Measurements from ENCODE around the gene PCGF3.
"Not testable (repeated sequence)": the region's sequence is repeated elsewhere in the genome, so short reads cannot be mapped to it uniquely, and the experiment has no call there.

The PCGF3 gene

DNA sequence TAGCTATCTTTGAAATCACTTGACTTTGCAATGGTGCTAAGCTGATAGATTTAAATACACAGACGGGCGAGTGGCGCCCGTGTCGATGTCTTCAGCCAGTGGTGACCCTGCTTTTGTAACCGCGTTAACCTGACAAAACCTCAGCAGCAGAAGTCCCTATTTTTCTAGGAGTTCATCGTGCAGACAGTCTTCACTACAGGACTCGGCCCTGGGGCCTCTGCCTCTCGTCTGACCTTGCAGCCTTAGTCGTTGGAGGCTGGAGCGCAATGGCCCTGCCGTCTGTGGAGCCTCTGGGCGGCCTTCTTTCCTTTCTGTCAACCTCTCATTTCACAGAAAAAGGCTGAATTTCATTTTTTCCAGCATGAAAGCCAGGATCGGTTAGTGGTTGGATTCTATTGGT, 62.4 kb downstream of the PCGF3 start:
- no peak for DNase-seq

DNA sequence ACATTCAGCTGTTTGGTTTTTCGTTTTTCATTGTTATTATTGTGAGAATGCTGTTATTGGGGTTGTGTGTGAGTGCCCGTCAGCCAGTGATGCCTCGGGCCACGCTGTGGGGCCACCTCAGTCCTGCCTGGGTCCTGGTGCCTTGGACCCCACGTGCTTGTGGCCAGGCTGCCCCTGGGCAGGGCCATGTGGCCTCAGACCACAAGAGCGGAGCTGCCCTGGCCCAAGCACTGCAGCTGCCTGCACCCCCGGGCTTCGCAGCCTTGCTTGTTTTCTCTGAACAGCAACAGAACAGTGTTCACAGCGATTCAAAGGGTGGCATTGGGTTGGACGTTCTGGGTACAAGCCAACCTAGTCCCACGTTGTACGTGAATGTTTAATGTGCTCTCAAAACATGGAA, 63.4 kb downstream of the PCGF3 start:
- no peak for DNase-seq

DNA sequence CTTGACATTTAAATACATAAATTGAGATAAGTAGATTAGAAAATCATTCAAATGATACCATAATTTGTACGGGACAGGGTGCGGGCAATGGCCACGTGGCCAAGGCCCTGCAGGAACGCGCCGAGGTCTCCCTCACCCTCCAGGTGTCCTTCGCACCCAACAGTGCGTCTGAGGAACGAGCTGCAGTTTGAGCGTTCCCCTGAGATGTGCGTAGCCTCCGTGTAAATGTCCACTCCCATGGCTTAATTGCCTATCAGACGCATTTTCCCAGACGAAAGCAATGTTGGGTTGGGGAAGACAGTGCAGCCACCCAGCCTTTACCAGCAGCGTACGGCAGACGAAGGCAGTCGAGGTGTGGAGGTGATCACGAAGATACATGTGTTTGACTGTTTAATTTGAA, 63.9 kb downstream of the PCGF3 start:
- DNase-seq = no peak

DNA sequence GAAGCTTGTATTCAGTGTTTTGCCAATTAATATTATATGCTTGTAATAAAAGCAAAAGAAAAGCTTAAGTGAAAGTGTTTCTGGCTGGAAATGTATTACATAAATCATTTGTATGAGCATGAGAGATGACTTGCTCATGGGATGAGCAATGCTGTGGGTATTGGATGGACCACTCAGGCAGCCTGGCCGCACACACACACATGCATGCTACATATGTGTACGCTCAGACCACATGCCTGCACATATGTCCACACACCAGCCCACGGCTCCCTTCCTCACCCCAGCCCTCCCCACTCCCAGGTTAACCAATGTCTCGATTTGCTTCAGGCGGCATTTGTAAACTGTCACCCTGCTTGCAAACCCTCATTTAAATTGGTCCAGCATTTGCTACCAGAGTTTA, 64.4 kb downstream of the PCGF3 start:
- DNase-seq = no peak

DNA sequence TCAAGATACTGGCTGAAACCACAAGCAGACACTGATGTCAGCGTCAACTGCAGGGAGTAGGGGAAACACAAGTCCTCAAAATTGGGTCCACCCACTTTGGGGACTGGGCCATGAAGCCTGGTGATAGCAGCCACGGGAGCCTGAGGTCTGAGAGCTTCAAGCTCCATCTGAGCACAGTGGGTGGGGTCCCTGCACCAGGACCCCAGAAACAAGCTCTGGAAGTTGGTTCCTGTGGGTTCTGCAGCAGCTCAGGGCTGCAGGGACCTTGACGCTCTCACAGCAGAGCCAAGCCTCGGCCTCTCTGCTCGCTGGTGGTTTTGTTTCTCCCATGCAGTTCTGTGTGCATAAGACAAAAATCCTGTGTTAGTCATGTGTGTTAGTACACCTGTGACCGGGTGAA, 65.8 kb downstream of the PCGF3 start:
- DNase-seq = no peak

DNA sequence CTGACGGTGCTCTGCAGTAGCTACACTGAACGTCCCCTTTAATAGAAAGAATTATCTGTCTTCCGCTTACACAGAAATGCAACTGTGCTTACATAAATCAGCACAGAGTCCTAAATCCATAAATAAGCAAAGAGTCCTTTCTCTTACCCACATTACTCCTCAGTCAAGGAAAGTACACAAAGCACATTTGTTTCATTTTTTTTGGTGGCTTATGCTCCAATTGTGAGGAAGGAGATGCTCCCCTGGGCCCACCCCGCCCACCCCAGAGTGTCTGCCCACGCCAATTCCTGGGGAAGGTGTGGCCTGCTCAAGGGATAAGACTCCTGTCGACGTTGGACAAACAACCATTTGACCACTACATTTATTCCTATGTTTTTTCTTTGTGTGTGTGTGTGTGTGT, 66.5 kb downstream of the PCGF3 start:
- DNase-seq = no peak

DNA sequence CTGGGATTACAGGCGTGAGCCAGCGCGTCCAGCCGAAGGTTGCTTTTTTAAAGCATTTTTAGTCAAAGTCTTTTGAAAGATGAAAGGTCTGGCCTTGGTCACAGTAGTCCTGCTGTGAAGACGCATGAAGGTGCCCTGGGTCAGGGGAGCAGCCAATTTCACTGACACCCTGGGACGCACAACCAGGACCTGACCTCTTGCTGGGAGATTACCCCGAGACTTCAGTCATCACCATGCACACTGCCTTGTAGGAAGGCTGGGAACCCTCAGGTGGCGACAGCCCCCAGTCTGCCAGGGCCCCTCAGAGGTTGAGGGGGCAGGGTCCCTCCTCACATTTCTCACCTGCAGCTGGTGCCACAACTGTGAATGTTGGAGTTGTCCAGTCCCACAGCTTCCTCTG, 67.1 kb downstream of the PCGF3 start:
- DNase-seq = no peak

DNA sequence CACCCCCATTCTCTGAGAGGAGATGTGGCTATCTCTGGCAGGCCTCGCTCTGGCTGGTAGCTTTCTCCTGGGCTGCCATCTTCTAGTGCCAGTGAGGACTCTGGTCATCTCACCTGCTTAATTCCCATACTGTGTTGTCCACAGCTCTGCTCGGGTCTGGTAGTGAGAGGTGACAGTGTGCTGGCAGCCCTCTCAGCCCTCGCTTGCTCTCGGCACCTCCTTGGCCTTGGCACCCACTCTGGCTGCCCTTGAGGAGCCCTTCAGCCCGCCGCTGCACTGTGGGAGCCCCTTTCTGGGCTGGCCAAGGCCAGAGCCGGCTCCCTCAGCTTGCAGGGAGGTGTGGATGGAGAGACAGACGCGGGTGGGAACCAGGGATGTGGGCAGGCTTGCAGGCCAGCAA, 67.6 kb downstream of the PCGF3 start:
- DNase-seq = no peak

DNA sequence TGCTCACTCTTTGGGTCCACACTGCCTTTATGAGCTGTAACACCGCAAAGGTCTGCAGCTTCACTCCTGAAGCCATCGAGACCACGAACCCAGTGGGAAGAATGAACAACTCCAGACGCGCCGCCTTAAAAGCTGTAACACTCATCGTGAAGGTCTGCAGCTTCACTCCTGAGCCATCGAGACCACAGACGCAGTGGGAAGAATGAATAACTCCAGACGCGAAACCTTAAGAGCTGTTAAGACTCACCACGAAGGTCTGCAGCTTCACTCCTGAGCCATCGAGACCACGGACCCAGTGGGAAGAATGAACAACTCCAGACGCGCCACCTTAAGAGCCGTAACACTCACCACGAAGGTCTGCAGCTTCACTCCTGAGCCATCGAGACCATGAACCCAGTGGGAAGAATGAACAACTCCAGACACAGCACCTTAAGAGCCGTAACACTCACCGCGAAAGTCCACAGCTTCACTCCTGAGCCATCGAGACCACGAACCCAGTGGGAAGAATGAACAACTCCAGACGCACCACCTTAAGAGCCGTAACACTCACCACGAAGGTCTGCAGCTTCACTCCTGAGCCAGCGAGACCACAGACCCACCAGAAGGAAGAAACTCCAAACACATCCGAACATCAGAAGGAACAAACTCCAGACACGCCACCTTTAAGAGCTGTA, 68.9 kb downstream of the PCGF3 start:
- not testable (repeated sequence) for DNase-seq

DNA sequence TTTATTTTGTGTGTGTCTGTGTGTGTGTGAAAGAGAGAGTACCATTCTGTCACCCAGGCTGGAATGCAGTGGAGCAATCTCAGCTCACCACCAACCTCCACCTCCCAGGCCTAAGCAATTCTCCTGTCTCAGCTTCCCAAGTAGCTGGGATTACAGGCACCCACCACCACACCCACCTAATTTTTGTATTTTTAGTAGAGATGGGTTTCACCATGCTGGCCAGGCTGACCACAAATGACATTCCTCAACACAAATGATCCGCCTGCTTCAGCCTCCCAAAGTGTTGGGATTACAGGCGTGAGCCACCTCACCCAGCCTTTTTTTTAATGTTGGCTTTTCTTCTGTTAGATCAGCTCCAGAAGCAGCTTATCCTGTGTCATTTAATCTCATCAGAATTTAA, 69.9 kb downstream of the PCGF3 start:
- DNase-seq = not testable (repeated sequence)

DNA sequence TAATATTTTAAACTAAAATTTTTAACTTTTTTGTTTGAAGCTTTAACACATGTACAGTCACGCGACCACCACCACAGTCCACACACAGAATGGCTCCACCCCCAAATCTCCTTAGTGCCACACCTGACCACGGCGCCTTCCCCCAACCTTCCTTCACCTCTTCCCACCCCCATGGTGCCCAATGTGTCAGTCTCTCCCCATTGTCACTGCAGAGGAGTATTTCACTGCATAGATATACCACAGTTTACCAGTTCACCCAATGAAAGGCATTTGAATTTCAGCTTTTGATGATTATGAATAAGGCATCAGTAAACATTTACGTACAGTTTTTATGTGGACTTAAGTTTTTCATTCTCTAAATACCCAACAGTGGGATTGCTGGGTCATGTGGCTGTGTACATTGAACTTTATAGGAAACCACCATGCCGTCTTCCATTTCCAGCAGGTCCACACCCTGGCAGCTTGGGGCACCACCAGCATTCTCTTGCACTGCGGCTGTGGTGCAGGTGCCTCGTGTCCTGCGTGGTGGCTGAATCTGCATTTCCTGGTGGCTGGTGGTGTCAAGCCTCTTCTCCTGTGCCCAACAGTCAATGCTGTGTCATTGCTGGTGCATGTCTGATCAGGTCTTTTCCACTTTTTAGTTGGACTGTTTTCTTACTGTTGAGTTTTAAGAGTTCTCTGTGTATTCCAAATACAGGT, 71.3 kb downstream of the PCGF3 start:
- DNase-seq = no peak

DNA sequence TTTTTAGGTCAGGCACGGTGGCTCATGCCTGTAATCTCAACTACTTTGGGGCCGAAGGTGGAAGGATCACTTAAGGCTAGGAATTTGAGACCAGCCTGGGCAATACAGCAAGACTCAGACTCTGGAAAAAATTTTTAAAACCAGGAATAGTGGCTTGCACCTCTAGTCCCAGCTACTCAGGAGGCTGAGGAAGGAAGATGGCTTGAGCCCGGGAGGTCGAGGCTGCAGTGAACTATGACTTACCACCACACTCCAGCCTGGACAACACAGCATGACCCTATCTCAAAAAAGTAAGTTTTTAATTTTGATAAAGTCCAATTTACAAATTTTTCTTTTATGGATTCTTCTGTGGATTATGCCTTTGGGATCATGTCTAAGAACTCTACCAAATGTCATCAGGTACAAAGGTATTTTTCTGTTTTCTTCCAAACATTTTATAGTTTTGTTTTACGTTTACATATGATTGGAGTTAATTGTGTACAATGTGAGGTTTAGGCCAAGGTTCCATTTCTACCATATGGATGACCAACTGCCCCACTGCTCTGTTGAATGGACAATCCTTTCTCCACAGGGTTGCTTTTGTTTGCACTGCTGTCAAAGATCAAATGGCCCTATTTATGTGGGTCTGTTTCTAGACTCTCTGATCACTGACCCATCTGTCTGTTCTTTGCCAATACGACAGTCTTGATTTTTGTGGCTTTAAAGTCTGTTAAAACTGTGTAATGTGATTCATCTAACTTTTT, 72.1 kb downstream of the PCGF3 start:
- no peak for DNase-seq

DNA sequence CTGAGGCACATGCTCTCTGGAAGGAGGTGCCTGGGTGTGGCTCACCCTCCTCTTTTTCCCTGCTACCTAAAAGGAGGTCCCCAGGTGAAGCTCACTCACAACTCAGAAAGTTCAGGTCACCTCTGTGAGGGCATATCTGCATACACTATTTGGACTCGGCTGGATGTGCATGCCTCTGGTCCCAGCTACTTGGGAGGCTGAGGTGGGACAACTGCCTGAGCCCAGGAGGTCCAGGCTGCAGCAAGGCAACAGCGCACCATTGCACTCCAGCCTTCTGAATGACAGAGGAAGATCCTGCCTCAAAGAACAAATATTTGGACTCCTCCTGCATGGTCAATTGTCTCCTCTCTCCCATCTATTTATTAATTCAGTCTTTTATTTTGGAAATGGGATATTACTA, 73.9 kb downstream of the PCGF3 start:
- no peak for DNase-seq

DNA sequence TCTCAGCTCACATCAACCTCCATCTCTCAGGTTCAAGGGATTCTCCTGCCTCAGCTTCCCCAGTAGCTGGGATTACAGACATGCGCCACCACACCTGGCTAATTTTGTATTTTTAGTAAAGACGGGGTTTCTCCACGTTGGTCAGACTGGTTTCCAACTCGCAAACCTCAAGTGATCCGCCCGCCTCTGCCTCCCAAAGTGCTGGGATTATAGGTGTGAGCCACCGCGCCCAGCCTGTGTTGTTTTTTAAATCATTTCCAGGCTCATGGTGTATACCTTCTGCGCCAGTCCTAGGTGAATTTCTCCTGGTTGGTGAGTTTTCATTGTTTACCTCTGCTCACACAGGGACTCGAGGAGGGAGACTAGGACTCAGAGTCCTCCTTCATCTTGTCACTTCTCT, 74.6 kb downstream of the PCGF3 start:
- not testable (repeated sequence) for DNase-seq

DNA sequence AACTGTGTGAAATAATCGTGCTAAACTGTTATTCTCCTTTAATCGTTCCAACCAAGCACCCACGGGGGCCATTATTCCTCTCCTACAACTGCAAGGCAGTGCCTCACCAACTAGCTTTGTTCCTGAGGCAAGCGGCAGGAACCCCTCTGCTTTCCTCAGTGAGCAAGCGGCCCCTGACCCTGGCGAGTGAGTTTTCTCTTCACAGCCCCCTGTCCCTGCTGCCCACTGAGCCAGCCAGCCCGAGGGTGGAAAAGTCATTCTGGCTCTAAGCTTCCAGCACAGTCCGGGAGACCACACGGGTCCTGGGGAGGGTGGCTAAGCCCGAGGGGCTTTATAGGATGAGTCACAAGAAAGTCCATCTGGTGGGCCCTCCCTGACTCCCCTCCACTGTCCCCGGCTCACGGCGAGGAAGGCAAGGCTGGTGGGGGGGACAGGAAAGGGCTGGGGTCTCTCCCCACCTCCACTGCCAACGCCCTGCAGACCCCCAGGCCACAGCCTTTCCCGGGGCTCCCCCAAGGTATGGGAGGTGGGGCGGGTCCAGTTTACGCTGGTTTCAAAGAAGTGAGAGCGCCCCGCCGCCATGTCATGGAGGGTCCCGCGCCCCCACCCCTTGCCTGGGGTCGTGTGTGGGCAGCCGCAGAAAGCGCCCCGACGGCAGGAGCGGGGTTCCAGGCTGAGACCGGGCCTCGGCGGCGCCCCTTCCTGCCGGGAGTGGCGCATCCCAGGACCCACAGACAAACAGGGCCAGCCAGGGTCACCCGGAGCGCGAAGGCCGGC, 75.3 kb downstream of the PCGF3 start:
- no peak for DNase-seq

DNA sequence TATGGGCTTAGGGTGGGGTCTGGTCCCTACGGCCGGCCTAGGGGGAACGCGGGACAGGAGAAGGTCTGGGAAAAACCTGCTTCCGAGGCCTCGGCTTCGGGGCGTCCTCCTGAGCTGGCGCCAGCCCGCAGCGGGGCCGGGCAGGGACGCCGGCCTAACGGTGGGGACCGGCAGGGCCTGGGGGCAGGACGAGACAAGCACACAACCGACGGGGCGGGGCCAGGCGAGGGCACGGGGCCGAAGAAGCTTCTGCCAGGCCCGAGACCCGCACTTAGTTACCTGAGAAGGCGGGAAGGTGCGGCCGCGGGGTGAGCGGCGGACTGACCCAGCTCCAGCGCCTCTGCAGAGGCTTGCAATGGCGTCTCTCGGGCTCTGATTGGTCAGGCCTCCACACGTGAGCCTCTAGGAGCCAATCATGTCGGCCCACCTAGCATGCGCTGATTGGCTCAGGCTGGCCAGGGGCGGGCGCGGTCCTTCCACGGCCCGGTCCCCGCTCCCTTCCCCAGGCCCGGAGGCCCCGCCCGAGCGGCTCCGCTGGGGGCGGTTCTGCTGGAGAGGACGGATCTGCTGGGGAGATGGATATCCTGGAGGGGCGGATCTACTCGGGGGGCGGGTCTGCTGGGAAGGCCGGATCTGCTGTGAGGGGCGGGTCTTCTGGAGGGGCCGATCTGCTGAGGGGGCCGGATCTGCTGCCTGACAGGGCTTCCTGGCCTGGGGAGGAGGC, 76.0 kb downstream of the PCGF3 start:
- DNase-seq = peak; percentile 99

DNA sequence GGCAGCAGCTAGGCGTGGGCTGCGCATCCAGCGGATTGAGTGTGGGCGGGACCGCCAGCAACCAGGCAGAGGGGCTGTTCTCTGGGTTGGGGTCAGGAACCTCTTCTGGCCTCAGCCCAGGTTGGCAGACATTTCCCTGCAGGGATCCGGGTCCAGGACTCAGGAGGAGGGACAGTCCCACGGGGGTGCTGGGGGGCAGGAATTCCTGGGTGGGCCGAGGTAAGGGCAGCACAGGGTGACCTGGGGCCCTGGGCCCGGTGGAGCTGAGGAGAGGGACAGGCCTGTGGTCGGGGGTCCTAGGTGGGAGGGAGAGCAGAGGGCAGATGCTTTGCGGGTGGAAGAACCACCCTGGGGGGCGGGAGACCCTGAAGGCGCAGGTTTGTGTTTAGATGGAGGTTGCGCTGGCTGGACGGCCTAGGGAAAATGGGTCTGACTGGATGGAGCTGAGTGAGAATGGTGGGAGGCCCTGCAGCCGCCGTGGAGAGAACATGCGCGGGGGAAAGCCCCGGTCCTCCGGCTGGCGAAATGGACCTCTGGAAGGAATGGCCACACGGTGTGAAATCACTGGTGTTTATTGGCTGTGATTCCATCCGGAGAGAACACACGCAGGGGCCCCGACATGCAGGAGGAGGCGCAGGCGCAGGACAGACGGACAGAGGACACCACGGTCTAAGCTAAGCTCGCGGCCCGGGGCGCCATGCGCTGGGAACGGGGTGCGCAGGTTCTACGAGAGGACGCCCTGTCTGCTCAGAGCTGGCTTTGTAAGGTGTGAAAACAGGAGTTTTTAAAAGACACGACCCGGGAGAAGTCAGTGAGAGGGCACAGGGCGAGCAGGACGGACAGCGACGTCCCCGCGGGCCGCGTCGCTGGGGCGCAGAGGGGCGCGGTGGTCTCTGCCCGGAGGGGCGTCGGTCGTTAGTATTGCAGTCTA, 79.0 kb downstream of the PCGF3 start:
- DNase-seq = no peak

DNA sequence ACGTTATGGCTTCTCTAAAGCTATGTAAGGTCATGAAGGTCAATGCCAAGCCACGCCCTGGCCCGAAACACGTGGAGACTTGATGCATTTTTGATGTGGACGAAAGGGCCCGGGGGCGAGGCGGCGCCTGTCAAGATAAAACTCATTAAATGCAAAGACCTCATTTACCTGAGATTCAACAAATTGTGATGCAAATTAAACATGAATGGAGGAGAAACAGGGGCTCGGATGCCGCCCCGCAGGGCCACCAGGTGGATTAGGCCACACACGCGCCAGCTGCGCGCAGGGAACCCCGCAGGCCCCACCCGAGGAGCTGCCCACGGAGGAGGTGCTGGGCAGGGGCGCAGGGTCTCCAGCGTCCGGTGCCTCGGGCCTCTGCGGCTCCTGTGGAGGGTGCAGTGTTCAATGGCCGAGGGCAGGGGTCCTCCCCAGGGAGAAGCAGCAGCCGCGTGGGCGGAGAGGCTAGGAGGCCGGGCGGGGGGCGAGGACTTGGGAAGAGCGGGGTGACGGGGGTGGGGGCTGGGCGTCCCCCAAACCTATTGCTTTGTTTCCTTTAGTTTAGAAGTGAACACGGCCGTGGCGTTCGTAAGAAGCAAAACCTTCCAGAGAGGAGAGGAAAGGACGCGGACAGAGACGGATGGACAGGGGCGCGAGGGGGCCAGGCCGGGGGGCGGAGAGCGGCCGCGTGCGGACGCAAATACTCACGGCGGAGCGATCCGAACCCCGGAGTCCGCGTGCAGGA, 79.9 kb downstream of the PCGF3 start:
- no peak for DNase-seq

DNA sequence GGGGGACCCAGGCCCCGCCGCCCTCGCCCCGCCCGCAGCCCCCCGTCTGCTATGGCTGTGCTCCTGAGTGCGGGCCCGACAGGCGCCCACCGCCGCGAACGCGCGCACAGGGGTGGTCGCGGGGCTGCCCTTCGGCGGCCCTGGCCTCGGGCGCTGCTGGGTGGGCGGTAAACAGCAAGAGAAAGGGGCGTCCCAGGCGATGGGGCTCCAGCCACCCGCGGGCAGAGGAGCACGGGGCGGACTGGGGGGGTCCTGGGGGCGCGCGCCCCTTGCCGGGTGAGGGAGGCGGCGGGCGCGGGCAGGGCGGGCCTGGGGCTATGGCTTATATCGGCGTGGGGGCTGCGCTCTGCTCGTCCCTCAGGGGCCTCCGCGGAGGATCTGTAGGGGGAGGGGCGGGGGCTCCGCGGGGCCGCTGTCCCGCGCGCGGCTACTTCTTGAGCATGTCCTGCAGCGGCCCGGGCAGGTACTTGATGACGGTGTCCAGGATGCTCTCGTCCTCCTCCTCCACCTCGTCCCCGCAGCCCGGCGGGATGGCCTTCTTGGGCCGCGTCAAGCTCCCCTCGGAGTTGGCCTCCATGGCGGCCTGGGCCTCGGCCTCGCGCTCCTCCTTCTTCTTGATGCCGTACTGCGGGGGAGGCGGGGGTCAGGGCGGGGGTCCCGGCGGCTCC, 80.6 kb downstream of the PCGF3 start:
- DNase-seq = no peak

DNA sequence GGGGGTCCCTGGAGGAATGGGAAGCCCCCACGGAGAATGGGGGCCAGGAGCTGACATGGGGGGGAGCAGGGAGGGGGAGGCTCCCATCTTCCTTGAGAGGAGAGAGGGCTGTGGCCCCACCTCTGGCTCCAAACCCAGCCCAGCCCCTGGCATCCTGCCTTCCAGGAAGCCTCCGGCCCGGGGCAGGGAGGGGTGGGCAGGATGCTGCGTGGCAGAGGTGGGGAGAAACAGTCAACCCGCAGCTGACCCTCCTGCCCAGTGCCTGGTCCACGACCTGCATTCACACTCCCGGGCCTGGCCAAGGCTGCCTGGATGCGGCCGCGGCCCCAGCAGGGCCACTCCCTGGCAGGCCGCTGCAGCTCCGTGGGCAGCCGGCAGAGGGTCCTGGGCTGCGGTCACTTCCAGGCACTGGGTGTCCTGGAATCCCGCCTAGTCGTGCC, 81.2 kb downstream of the PCGF3 start:
- no peak for DNase-seq
